Measurements from ENCODE around the gene SNU13.
"Not testable (repeated sequence)": the region's sequence is repeated elsewhere in the genome, so short reads cannot be mapped to it uniquely, and the experiment has no call there.

SNU13 gene

GRCh38 chr22:41642331-41643110, 46.1 kb downstream of the SNU13 start:
- no peak for DNase-seq (ENCODE audit: low read depth, low spot score)

GRCh38 chr22:41641854-41642253, 46.8 kb downstream of the SNU13 start:
- DNase-seq (ENCODE audit: low read depth, low spot score), result no peak

GRCh38 chr22:41638748-41639147, 49.9 kb downstream of the SNU13 start:
- no peak for DNase-seq (ENCODE audit: low read depth, low spot score)

GRCh38 chr22:41638124-41638523, 50.5 kb downstream of the SNU13 start:
- no peak for DNase-seq (ENCODE audit: low read depth, low spot score)

- DNase-seq (ENCODE audit: low read depth, low spot score), result not testable (repeated sequence)
Observed at GRCh38 chr22:41637623-41638022, 51.0 kb downstream of the SNU13 start.

- no peak for DNase-seq (ENCODE audit: low read depth, low spot score)
Observed at GRCh38 chr22:41636467-41636866, 52.2 kb downstream of the SNU13 start.

GRCh38 chr22:41634610-41635009, 54.1 kb downstream of the SNU13 start:
- DNase-seq (ENCODE audit: low read depth, low spot score), result not testable (repeated sequence)

GRCh38 chr22:41631615-41632014, 57.1 kb downstream of the SNU13 start:
- DNase-seq (ENCODE audit: low read depth, low spot score), result not testable (repeated sequence)

- DNase-seq (ENCODE audit: low read depth, low spot score), result not testable (repeated sequence)
Observed at GRCh38 chr22:41631115-41631514, 57.6 kb downstream of the SNU13 start.

GRCh38 chr22:41625577-41625976, 63.1 kb downstream of the SNU13 start:
- no peak for DNase-seq (ENCODE audit: low read depth, low spot score)

Data from iPS DF 19.7 (cell line).